Kidney (tissue), 14 donors: Measurements from ENCODE around the gene LYSMD1. TPM values are rescaled to one million over a fixed set of nuclear protein-coding genes. Genes with fewer than 3 reads are reported as not detected.
A peak's percentile ranks its signal among the peaks of the same experiment; 100 is the strongest.

ENCODE experiments used
- DNase-seq, 5 donors: peaks; one replicate each; pipeline ENCODE4 v3.0.0-alpha.2; 2013 to 2020
- FAIRE-seq: peaks from 2 replicates; lab custom pipeline; 2012; peaks lifted over from hg19 to GRCh38; lab: Jason Lieb, UNC
- H3K27ac ChIP-seq, 2 donors: one replicate each; pipeline ENCODE4 v1.7.0; 2013; ENCODE audit warnings: low read depth in 2 of 2, low read length in 2 of 2, inconsistent platforms in 1 of 2
- H3K27me3 ChIP-seq: one replicate; pipeline ENCODE4 v1.7.1; 2013; ENCODE audit warnings: low read length, inconsistent platforms; ENCODE audit not compliant: control insufficient read depth, insufficient read depth
- H3K36me3 ChIP-seq, 3 donors: one replicate each; pipeline versions ENCODE4 v1.7.0 to v1.7.1; 2013; ENCODE audit warnings: low read length in 3 of 3, control low read depth in 1 of 3, inconsistent platforms in 1 of 3; ENCODE audit not compliant: insufficient read depth in 3 of 3, control insufficient read depth in 2 of 3
- H3K4me1 ChIP-seq, 3 donors: one replicate each; pipeline versions ENCODE4 v1.7.0 to v1.7.1; 2013; ENCODE audit warnings: low read length in 3 of 3, inconsistent platforms in 1 of 3, low read depth in 1 of 3; ENCODE audit not compliant: control insufficient read depth in 2 of 3, insufficient read depth in 2 of 3
- H3K4me3 ChIP-seq, 3 donors: one replicate each; pipeline versions ENCODE4 v1.7.0 to v1.8.1; 2013; ENCODE audit warnings: low read length in 3 of 3, control low read depth in 1 of 3, inconsistent platforms in 1 of 3
- H3K9ac ChIP-seq, 3 donors: one replicate each; pipeline versions ENCODE4 v1.7.0 to v1.7.1; 2013; ENCODE audit warnings: low read length in 3 of 3, control low read depth in 1 of 3, inconsistent platforms in 1 of 3
- H3K9me3 ChIP-seq, 3 donors: one replicate each; pipeline versions ENCODE4 v1.7.0 to v1.7.1; 2013; ENCODE audit warnings: low read length in 3 of 3, control low read depth in 1 of 3, inconsistent platforms in 1 of 3; ENCODE audit not compliant: control insufficient read depth in 2 of 3, insufficient read depth in 1 of 3
- intact Hi-C: fragments of 100-400 bp; cut with DNase I; formaldehyde crosslinking; loops from one replicate; pipeline ENCODE4 v1.11.1; 2022
- polyA plus RNA-seq: library from polyadenylated mRNA; stranded (reverse); fragments of 350-450 nt; fragmentation: Illumina TruSeq; extraction: RNeasy Lipid Tissue Mini Kit (QIAGEN cat#74804); gene quantifications from one replicate; pipeline ENCODE4 v1.2.3, GENCODE V29; 2014; ENCODE audit warnings: low read depth, low replicate concordance; ENCODE audit not compliant: insufficient read depth
- total RNA-seq: library from RNA; stranded (reverse); fragmentation: NEBNext Ultra II Directional; extraction: Animal tissue kit (Norgen Biotek cat#: 25700); gene quantifications from one replicate; pipeline ENCODE4 v1.2.1, GENCODE V29; 2021
- TF ChIP-seq, protein P1 (sequence below): IDR thresholded peaks from 3 replicates; pipeline ENCODE4 v1.5.1; 2012; ENCODE audit warnings: mild to moderate bottlenecking, moderate library complexity, borderline replicate concordance; ENCODE audit not compliant: insufficient read depth; ENCODE audit errors: extremely low read depth
- donor health status: control.
- donor health status: control.
- donor health status: control.
- donor health status: control.
- donor health status: control.
- donor health status: DM: yes; HTN: yes; CAD: no.
- donor health status: Normal renal cell carcinoma (clear cell type).

Gene LYSMD1
- total and polyA plus RNA-seq, 2 donors from 2014 or later = 7.9 to 9.1 TPM

DNA sequence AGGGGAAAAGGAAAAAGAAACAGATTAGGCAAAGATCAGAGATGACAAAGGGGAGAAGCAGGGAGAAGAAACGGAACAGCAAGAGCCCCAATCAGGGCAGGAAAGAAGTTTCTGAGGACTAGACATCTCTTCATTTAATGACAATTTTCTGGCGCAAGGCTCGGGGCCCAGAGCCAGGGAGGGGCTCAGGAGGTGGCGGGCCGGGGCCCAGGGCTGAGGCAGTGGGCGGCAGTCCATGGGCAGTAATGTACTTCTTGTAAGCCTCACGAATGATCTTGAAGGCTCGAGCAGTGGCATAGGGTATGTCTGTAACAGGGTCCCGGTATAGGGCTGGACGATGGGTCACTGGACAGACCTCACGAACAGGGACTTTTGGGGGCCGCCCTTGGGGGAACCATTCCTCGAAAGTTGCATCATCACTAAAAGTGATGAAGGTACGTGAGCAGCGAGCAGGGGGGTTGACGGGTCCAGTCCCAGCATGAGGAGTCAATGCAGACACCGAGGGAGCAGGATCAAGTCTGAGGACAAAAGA lies 10.9 kb upstream of the LYSMD1 start:
- DNase-seq (peak in 1 of 5 donors; percentile 43), FAIRE-seq (no peak)
- no peak overlapping the region for H3K9ac ChIP-seq
- peaks cover 4 to 39% (median 26%) of the 10 kb centered on the region in 3 donors for H3K36me3 ChIP-seq
- no peak overlapping the region for H3K27ac ChIP-seq
- no peaks in the 10 kb centered on the region for H3K27me3 ChIP-seq
- no peaks in the 10 kb centered on the region for H3K9me3 ChIP-seq
- intact Hi-C loops = no loop called here
- TF ChIP-seq, protein P1, sequence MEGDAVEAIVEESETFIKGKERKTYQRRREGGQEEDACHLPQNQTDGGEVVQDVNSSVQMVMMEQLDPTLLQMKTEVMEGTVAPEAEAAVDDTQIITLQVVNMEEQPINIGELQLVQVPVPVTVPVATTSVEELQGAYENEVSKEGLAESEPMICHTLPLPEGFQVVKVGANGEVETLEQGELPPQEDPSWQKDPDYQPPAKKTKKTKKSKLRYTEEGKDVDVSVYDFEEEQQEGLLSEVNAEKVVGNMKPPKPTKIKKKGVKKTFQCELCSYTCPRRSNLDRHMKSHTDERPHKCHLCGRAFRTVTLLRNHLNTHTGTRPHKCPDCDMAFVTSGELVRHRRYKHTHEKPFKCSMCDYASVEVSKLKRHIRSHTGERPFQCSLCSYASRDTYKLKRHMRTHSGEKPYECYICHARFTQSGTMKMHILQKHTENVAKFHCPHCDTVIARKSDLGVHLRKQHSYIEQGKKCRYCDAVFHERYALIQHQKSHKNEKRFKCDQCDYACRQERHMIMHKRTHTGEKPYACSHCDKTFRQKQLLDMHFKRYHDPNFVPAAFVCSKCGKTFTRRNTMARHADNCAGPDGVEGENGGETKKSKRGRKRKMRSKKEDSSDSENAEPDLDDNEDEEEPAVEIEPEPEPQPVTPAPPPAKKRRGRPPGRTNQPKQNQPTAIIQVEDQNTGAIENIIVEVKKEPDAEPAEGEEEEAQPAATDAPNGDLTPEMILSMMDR = no peak
- H3K4me1 ChIP-seq = no peaks in the 10 kb centered on the region
- no peak overlapping the region for H3K4me3 ChIP-seq

DNA sequence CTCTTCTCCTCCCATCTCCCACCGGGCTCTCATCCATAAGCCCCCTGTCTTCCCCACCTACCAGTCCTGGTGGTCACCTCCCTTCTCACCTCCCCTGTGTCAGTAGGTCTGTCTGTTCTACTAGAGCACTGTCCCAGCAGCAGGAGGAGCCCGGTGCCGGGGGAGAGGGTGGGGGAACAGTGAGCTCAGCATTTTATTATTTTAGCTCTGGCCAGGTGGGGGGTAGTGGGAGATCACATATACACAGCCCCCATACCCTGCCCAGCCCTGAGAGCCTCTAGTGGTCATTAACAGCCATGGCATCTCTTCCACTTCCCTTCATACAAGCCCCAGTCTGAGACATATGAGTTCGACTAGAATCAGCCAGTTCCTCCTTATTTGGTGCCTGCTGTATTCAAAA lies 10.2 kb upstream of the LYSMD1 start, which contains the start of gene TMOD4:
Gene TMOD4, minus strand, starts transcription at position 119 of the 400 bp plus-strand sequence. CDS start 1,106 bp downstream, outside the sequence.
- H3K4me3 ChIP-seq = no peak within 1 kb of the TSS
- no peak within 1 kb of the TSS for H3K27ac ChIP-seq
- intact Hi-C loops = no loop called here
- H3K9me3 ChIP-seq = no peaks in the 10 kb centered on the region
- H3K27me3 ChIP-seq = no peaks in the 10 kb centered on the region
- TF ChIP-seq, protein P1 = peak; percentile 26
- H3K9ac ChIP-seq = no peak within 1 kb of the TSS
- peak in 1 of 5 donors; percentile 39 for DNase-seq
- H3K36me3 ChIP-seq = peaks cover 4 to 33% (median 23%) of the 10 kb centered on the region in 3 donors
- FAIRE-seq = no peak
- H3K4me1 ChIP-seq = no peaks in the 10 kb centered on the region

DNA sequence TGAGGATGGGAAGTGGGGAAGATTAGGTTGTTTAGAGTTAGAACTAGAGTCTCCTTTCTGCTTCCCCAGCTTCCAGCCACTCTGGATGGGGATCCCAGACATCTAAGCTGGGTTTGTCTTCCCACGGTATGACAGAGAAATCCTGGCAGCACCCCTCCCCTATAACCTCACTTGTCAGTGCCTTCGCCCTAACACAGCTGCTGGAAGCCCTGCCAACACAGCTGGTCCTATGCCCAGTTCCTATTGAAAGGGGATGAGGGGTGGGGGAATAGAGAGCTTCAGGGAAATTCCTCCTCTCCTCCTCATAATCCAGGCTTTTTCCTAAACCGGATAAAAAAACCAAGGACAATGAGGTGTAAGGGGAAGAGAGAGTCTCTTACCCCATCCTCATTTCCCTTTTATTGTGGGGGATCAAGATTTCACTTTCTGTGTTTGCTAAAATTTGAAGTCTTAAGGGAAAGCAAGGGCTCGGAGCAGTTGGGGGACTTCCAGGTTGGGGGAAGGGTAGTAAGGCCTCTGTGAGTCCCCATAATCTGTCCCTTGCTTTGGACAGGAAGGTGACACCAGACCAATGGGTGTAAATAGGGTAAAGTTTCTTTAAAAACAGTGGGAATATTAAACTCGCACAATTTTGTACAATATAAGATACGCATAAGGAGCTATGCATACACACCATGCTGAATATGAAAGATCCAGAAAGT lies 9.5 kb upstream of the LYSMD1 start:
- H3K27ac ChIP-seq = no peak overlapping the region
- no peaks in the 10 kb centered on the region for H3K27me3 ChIP-seq
- DNase-seq = peak in 1 of 5 donors; percentile 38
- H3K9ac ChIP-seq = no peak overlapping the region
- intact Hi-C loops = no loop called here
- H3K36me3 ChIP-seq = peaks cover 4 to 29% (median 21%) of the 10 kb centered on the region in 3 donors
- FAIRE-seq = no peak
- H3K9me3 ChIP-seq = no peaks in the 10 kb centered on the region
- H3K4me3 ChIP-seq = no peak overlapping the region
- no peaks in the 10 kb centered on the region for H3K4me1 ChIP-seq
- TF ChIP-seq, protein P1 = no peak
